Jurkat, Clone E6-1 (cell line): ENCODE measurements around the gene GNL3L. TPM values are rescaled to one million over a fixed set of nuclear protein-coding genes. Genes with fewer than 3 reads are reported as not detected.
"Not testable (repeated sequence)": the region's sequence is repeated elsewhere in the genome, so short reads cannot be mapped to it uniquely, and the experiment has no call there.

Experiments
- DNase-seq: peaks from one replicate; pipeline ENCODE4 v3.0.0-alpha.2; 2011; ENCODE audit warnings: low read depth, low spot score
- H3K4me3 ChIP-seq: 2 replicates; pipeline ENCODE4 v1.5.1; 2011; ENCODE audit warnings: mild to moderate bottlenecking, low read length, control low read depth, moderate library complexity
- polyA plus RNA-seq: library from polyadenylated mRNA; unstranded; fragments of >200 nt; gene quantifications from one replicate; pipeline ENCODE4 v1.2.1, GENCODE V29; 2012; ENCODE audit warnings: missing spikeins; ENCODE audit not compliant: insufficient read length, insufficient read depth

The GNL3L gene, protein sequence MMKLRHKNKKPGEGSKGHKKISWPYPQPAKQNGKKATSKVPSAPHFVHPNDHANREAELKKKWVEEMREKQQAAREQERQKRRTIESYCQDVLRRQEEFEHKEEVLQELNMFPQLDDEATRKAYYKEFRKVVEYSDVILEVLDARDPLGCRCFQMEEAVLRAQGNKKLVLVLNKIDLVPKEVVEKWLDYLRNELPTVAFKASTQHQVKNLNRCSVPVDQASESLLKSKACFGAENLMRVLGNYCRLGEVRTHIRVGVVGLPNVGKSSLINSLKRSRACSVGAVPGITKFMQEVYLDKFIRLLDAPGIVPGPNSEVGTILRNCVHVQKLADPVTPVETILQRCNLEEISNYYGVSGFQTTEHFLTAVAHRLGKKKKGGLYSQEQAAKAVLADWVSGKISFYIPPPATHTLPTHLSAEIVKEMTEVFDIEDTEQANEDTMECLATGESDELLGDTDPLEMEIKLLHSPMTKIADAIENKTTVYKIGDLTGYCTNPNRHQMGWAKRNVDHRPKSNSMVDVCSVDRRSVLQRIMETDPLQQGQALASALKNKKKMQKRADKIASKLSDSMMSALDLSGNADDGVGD
- polyA plus RNA-seq: 11.5 TPM

DNA sequence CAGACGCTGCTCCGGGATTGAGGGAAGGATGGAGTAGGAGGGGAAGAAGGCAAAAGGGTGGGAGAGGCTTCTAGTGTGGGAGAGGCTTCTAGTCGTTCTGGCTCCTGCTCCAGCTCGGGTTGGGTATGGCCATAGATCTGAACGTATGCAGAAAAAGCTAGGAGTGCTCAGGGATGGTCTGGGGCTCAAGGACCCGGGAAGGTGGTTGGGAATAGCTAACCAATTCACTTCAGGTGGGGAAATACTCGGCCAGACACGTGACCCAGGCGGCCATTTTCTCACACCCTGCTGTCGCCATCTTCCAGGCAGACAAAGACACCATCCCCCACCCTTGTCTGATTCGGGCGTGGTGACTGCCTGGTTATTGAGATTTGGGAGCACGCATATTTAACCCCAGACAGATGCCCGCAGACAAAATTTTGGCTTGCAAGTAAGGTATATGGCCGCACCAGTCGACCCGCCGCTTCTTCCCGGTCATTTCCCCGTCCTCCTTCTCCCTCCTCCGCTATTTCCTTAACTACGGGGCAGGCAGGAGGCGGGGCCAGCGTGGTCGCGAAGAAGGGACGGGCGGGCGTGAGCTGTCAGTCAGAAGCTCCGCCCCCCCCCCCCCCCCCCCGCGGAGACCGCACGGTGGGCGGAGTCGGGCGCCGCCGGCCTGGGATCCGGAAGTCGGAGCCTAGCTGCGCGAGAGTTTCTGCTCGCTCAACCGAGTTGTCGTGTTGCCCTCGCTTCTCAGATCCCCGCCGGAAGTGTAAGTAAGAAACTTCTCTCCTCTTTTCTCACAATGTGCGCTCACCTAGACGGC is at the start of gene GNL3L:
Gene GNL3L, plus strand, starts transcription at position 668 of the 805 bp plus-strand sequence. CDS start 2,348 bp downstream, outside the sequence.
- DNase-seq: peak; percentile 78
- peak within 1 kb of the TSS; percentile 92 for H3K4me3 ChIP-seq

- no peak for DNase-seq
- H3K4me3 ChIP-seq: no peak overlapping the region
Observed at GRCh38 chrX:54482839-54483593, 47.0 kb upstream of the GNL3L start.

GRCh38 chrX:54483946-54484345 is 46.1 kb upstream of the GNL3L start:
- no peak overlapping the region for H3K4me3 ChIP-seq
- no peak for DNase-seq

GRCh38 chrX:54484666-54485065 is 45.4 kb upstream of the GNL3L start:
- DNase-seq: no peak

GRCh38 chrX:54489819-54490218 is 40.2 kb upstream of the GNL3L start:
- not testable (repeated sequence) for DNase-seq, H3K4me3 ChIP-seq

More at GRCh38 chrX:54484666-54485065, 45.4 kb upstream of the GNL3L start:
- no peak overlapping the region for H3K4me3 ChIP-seq

DNA sequence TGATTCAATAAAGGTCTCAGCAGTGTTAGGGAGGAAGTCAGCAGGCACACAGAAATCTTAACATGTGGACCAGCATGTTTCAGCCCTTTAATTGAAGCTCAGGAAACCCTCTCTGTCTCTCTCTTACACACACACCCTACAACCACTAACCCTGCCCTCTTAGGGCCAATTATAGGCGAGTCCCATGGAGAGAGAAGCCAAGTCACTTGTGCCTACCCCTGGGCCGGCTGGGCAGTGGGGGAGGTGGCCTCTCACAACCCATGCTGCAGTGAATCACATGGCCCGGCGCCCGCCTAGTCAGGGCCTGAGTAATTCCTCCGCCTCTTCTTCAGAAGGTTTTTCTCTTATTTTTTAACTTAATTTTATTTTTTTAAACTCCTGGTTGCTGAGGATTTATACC is 37.7 kb upstream of the GNL3L start:
- DNase-seq: no peak
- H3K4me3 ChIP-seq: no peak overlapping the region

DNA sequence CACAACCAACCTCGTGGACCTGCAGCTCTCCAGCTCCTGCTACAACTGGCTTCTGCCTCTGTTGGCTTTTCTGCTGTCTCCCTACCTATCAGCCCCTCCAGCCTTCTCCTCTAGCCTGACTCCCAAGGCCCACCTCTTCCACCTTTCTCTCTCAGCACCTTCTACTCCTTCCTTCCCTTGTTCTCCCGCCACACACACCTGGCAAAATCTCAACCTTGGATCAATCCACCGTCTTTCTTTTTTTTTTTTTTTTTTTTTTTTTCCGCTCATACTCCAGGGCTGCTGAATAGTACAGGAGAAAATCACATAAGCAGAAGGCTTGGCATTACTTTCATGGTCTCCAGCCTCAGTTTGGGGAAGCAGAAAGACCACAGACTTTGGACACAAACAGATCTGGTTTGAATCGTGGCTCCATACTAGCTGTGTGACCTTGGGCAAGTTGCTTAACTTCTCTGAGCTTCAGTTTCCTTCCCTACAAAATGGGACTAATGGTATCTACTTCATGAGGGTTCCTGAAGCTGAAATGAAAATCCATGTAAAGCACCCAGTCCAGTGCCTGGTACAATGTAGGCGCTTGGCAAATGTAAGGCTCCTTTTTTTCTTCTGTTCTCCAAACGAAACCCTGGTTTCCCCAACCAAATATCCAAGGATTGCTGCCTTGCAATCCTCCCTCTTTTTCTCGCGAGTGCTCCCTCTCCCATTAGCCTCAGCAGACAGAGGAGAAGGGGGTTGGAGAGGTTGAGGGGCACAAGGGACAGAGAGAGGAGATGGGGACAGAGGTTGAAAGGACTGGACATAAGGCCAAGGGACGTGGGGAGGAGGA is 35.6 kb upstream of the GNL3L start:
- no peak for DNase-seq
- no peak overlapping the region for H3K4me3 ChIP-seq

GRCh38 chrX:54494989-54495813 is 34.8 kb upstream of the GNL3L start:
- peak overlapping the region; percentile 49 for H3K4me3 ChIP-seq
- no peak for DNase-seq

- DNase-seq: peak; percentile 18
- peak within 1 kb of the TSS; percentile 49 for H3K4me3 ChIP-seq
Observed at GRCh38 chrX:54495814-54496516, 34.1 kb upstream of the GNL3L start, which contains the start of gene FGD1. Gene FGD1, minus strand, starts transcription at chrX:54496234. Its CDS starts 802 bp downstream, at chrX:54495432.

DNA sequence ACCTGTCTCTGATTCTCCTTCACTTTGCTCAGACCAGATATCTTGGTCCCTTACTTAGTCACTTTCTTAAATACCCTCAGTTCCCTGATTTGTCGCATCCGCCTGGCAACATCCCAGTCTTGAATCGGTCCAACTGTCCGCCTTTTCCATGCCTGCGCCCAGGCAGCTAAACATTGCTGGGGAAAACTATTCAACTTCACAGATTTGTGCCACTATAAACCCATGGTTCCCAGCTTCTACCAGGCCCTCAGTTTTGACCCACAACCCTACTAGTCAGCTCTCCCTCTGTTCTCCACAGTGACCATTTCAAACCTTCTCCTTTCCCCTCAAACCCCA is 33.5 kb upstream of the GNL3L start:
- peak overlapping the region; percentile 49; the same call in 1 of the 2 replicates for H3K4me3 ChIP-seq

DNA sequence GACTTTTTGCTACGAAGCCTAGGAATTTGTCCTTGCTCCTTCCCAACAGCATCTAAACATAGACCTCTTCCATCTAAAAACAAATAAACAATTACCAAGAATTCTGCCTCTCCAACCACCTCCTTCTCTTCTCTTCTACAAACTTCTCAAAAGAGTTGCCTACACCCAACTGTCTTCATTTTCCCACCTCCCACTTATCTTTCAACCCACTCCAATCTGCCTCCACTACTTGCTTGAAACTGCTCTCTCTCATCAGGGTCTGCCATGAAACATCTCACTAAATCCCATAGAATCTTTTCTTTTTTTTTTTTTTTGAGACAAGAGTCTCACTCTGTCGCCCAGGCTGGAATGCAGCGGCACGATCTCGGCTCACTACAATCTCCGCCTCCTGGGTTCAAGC is 33.1 kb upstream of the GNL3L start:
- DNase-seq: no peak
- H3K4me3 ChIP-seq: no peak overlapping the region

More for the DNA sequence above, 33.5 kb upstream of the GNL3L start:
- no peak for DNase-seq

DNA sequence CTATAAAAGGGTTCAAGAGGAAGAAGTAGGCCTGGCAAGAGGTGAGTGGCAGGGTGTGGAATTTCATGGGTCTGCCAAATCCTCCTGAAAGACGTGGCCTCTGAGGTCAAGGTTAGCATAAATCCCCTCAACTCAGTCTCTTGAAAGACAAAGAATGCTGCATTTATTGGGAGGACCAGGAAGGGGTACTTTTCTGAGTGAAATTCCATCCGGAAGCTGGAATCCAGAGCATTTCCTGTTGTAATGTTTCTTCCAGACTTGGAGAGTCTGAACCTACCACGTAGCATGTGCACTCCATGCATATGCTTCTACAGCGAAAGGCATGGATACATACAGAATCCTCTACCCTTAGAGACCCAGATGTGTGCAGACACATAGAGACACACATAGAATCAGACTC is 20.6 kb upstream of the GNL3L start:
- H3K4me3 ChIP-seq: no peak overlapping the region

DNA sequence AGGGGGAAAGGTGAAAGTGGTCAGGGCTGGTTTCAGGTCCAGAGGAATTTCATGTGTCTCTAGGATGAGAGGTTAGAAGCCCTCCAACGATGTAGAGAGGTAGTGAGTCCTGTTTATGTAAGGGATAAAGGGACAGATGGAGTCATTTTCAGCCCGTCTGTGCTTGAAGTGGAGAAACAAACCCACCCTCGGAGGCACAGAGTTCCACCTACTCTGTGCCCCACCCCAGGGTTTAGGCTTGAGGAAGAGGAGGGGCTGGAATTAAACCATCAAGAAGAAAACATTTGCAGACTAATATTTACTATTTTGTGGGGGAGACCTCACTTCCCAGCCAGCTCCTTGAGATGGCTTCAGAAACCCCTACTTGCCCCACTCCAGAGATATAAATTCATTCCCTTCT is 868 bp upstream of the GNL3L start:
- H3K4me3 ChIP-seq: peak overlapping the region; percentile 58
- no peak for DNase-seq

More for the DNA sequence above, 20.6 kb upstream of the GNL3L start:
- no peak for DNase-seq

GRCh38 chrX:54530357-54530900 is 410 bp downstream of the GNL3L start:
- H3K4me3 ChIP-seq: peak overlapping the region; percentile 92
- DNase-seq: no peak

DNA sequence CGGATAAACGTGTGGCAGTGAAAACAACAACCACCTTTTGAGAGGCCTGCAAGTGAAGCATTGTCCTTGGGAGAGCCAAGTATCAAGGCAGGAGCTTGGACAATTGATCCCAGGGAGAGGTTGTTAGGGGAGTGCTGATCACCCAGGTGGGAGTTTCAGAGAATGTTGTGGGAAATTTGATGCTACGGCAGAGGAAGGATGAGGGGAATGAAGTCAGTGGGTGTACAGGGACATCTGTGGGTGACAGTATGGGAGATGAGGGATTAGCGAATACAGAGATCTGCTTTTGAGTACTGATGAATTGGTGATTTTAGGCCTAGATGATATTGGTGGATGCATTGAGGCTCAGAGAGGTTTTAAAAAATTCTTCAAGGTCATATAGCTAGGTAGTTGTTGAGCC is 4.3 kb downstream of the GNL3L start:
- DNase-seq: no peak
- H3K4me3 ChIP-seq: no peak overlapping the region

DNA sequence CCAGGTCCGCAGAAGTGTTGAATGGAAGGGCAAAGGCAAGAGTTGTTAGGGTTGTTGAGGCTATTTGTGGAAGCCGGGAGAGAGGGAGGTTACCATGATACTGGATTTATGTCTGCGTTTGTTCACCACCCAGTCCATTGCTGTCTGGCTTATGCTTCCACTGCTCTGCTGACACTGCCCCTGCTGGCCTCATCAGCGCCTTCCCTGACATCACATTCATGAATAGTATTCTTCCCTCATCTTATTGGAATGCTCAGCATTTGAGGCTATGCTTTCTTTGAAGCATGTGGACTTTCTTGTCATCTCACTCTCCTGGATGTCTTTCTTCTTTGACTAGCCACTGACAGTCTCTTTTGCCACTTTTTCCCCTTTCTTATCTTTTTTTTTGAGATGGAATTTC is 10.3 kb downstream of the GNL3L start:
- H3K4me3 ChIP-seq: no peak overlapping the region
- DNase-seq: no peak

DNA sequence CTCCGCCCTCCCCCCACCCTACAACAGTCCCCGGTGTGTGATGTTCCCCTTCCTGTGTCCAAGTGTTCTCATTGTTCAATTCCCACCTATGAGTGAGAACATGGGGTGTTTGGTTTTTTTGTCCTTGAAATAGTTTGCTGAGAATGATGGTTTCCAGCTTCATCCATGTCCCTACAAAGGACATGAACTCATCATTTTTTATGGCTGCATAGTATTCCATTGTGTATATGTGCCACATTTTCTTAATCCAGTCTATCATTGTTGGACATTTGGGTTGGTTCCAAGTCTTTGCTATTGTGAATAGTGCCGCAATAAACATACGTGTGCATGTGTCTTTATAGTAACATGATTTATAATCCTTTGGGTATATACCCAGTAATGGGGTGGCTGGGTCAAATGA is 12.2 kb downstream of the GNL3L start:
- not testable (repeated sequence) for DNase-seq, H3K4me3 ChIP-seq
